ENCODE data around the gene LDAH.

LDAH gene

GRCh38 chr2:20678086-20678395 is 144.9 kb downstream of the LDAH start:
- DNase-seq: no peak

GRCh38 chr2:20677301-20678085 is 145.4 kb downstream of the LDAH start:
- no peak for DNase-seq

GRCh38 chr2:20676353-20677215 is 146.3 kb downstream of the LDAH start:
- DNase-seq: no peak

GRCh38 chr2:20675701-20676352 is 147.1 kb downstream of the LDAH start:
- no peak for DNase-seq

GRCh38 chr2:20674974-20675679 is 147.8 kb downstream of the LDAH start:
- DNase-seq: no peak

GRCh38 chr2:20674309-20674965 is 148.5 kb downstream of the LDAH start:
- DNase-seq: no peak

GRCh38 chr2:20673686-20674308 is 149.1 kb downstream of the LDAH start:
- no peak for DNase-seq

GRCh38 chr2:20672201-20672951 is 150.5 kb downstream of the LDAH start:
- no peak for DNase-seq

- no peak for DNase-seq
These were observed 151.2 kb downstream of the LDAH start for GRCh38 chr2:20671736-20672080.

- no peak for DNase-seq
These were observed 151.7 kb downstream of the LDAH start for GRCh38 chr2:20671036-20671735.

GRCh38 chr2:20670315-20671035 is 152.4 kb downstream of the LDAH start:
- no peak for DNase-seq

GRCh38 chr2:20669562-20670314 is 153.2 kb downstream of the LDAH start:
- DNase-seq: no peak

- DNase-seq: no peak
These were observed 153.9 kb downstream of the LDAH start for GRCh38 chr2:20668871-20669475.

- no peak for DNase-seq
These were observed 154.4 kb downstream of the LDAH start for GRCh38 chr2:20668451-20668850.

- DNase-seq: no peak
These were observed 155.1 kb downstream of the LDAH start for GRCh38 chr2:20667531-20668401.

- DNase-seq: no peak
These were observed 155.8 kb downstream of the LDAH start for GRCh38 chr2:20667151-20667530.

- no peak for DNase-seq
These were observed 156.4 kb downstream of the LDAH start, which contains the start of gene GDF7 for GRCh38 chr2:20666304-20667150. Gene GDF7 (plus strand): TSS chr2:20667144. CDS start chr2:20667240, 96 bp downstream.
